Measurements from ENCODE around the gene TCAP. TPM values are rescaled to one million over a fixed set of nuclear protein-coding genes. Genes with fewer than 3 reads are reported as not detected.

TCAP gene
- polyA plus RNA-seq, 3 donors = 1.3 TPM; not detected in 2

- H3K4me3 ChIP-seq (replicated peaks in 1 of 3; ENCODE audit: low read depth in 2 of 3, low read length in 3 of 3) = no peak overlapping the region
- peaks cover 13 to 29% of the 10 kb centered on the region in 2 donors for H3K27me3 ChIP-seq (ENCODE audit: control insufficient read depth in 2 of 2, insufficient read depth in 2 of 2, low read length in 2 of 2)
- peaks cover 21% of the 10 kb centered on the region in 2 donors for H3K4me1 ChIP-seq (ENCODE audit: control insufficient read depth in 1 of 2, insufficient read depth in 2 of 2, low read length in 2 of 2)
- H2AFZ ChIP-seq (ENCODE audit: insufficient read depth, low read depth, low read length, poor library complexity, severe bottlenecking) = no peak overlapping the region
- peaks cover 0 to 11% of the 10 kb centered on the region in 2 donors for H3K9me3 ChIP-seq (replicated peaks in 1 of 2; ENCODE audit: control insufficient read depth in 1 of 2, insufficient read depth in 1 of 2, low read length in 2 of 2)
- peaks cover 22% of the 10 kb centered on the region for H4K20me1 ChIP-seq (ENCODE audit: insufficient read depth, low read length)
- Mint-ChIP-seq H3K4me3 (no peak overlapping the region), H3K36me3 (peaks cover 34 to 46% of the 10 kb centered on the region in 2 donors), H3K9me3 (peaks cover 0 to 14% (median 3%) of the 10 kb centered on the region in 7 donors), H3K4me1 (peaks cover 19% of the 10 kb centered on the region), H3K27me3 (ENCODE audit: low read depth in 3 of 3) (peaks cover 24 to 41% (median 33%) of the 10 kb centered on the region in 3 donors), H3K27ac (no peak overlapping the region)
- H3K9ac ChIP-seq (ENCODE audit: insufficient read depth, low read length, poor library complexity, severe bottlenecking) = no peak overlapping the region
- H3K36me3 ChIP-seq (replicated peaks in 1 of 2; ENCODE audit: control insufficient read depth in 1 of 2, insufficient read depth in 2 of 2, low read length in 2 of 2) = peaks cover 37 to 44% of the 10 kb centered on the region in 2 donors
- no peak for TF ChIP-seq CTCF (IDR thresholded peaks at IDR 0.05)
- intact Hi-C loops (cut with micrococcal nuclease) = no loop called here
- no peak overlapping the region for H3K27ac ChIP-seq (ENCODE audit: low read depth in 1 of 2, low read length in 2 of 2)
- H3K79me2 ChIP-seq (ENCODE audit: insufficient read depth, low read length) = no peaks in the 10 kb centered on the region
- 94% methylated on average over 17 of the region's 22 CpGs for WGBS (ENCODE audit: insufficient coverage)
- DNase-seq = no peak
- no peak overlapping the region for H3K4me2 ChIP-seq (replicated peaks; ENCODE audit: extremely low read depth, low read length, poor library complexity, severe bottlenecking)
Measured at GRCh38 chr17:39662551-39663339, 2.4 kb upstream of the TCAP start.

- Histone ChIP-seq H3K36me3 (replicated peaks in 1 of 2; ENCODE audit: control insufficient read depth in 1 of 2, insufficient read depth in 2 of 2, low read length in 2 of 2) (peaks cover 32 to 38% of the 10 kb centered on the region in 2 donors), H2AFZ (ENCODE audit: insufficient read depth, low read depth, low read length, poor library complexity, severe bottlenecking) (no peak overlapping the region), H3K9ac (ENCODE audit: insufficient read depth, low read length, poor library complexity, severe bottlenecking) (no peak overlapping the region), H3K27ac (ENCODE audit: low read depth in 1 of 2, low read length in 2 of 2) (no peak overlapping the region), H3K27me3 (ENCODE audit: control insufficient read depth in 2 of 2, insufficient read depth in 2 of 2, low read length in 2 of 2) (peaks cover 13 to 33% of the 10 kb centered on the region in 2 donors), H3K4me1 (ENCODE audit: control insufficient read depth in 1 of 2, insufficient read depth in 2 of 2, low read length in 2 of 2) (peaks cover 25 to 27% of the 10 kb centered on the region in 2 donors), H3K4me2 (replicated peaks; ENCODE audit: extremely low read depth, low read length, poor library complexity, severe bottlenecking) (no peak overlapping the region), H3K4me3 (replicated peaks in 1 of 3; ENCODE audit: low read depth in 2 of 3, low read length in 3 of 3) (no peak overlapping the region), H3K79me2 (ENCODE audit: insufficient read depth, low read length) (no peaks in the 10 kb centered on the region), H3K9me3 (replicated peaks in 1 of 2; ENCODE audit: control insufficient read depth in 1 of 2, insufficient read depth in 1 of 2, low read length in 2 of 2) (peaks cover 0 to 11% of the 10 kb centered on the region in 2 donors), H4K20me1 (ENCODE audit: insufficient read depth, low read length) (peaks cover 17% of the 10 kb centered on the region)
- H3K4me1 Mint-ChIP-seq = peaks cover 21% of the 10 kb centered on the region
- H3K4me3 Mint-ChIP-seq = no peak overlapping the region
- intact Hi-C loops (cut with micrococcal nuclease) = no loop called here
- H3K27me3 Mint-ChIP-seq (ENCODE audit: low read depth in 3 of 3) = peaks cover 30 to 46% (median 37%) of the 10 kb centered on the region in 3 donors
- no peak for DNase-seq
- H3K27ac Mint-ChIP-seq = no peak overlapping the region
- peaks cover 0 to 14% (median 3%) of the 10 kb centered on the region in 7 donors for H3K9me3 Mint-ChIP-seq
- H3K36me3 Mint-ChIP-seq = peaks cover 31 to 40% of the 10 kb centered on the region in 2 donors
- no CpG with 5 or more reads among the region's 4 CpGs for WGBS (ENCODE audit: insufficient coverage)
- no peak for TF ChIP-seq CTCF (IDR thresholded peaks at IDR 0.05)
Measured at GRCh38 chr17:39663340-39663687, 1.8 kb upstream of the TCAP start.
